Transverse colon (tissue), 3 donors: ENCODE results near the gene GOT2.

Source experiments
- POLR2A ChIP-seq: fragments of 450-650 bp; IDR thresholded peaks from one replicate; pipeline ENCODE4 v1.6.1; 2016; ENCODE audit warnings: antibody characterized with exemption, mild to moderate bottlenecking, moderate library complexity
- POLR2AphosphoS5 ChIP-seq, 3 donors: sonication (generic); formaldehyde crosslinking; IDR thresholded peaks; one replicate each; pipeline ENCODE4 v1.6.1; 2016; ENCODE audit warnings: antibody characterized with exemption in 3 of 3

DNA sequence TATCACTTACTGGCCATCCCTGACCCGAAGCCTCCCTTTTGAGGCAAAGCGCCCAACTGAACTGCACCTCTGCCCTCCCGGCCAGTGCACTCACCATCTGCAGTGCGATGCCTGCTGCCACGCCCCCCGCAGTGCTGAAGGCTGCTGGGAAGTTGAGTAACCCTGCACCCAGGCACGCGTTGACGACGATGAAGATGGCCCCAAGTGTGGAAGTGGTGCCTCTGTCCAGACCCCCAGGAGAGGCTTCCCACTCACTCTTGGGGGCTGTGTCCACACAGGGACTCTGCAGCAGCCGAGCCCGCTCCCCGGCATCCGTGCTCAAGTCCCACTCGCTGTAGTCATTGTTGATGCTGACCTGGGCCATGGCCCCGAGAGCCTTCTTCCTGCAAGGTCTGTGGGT lies 54.4 kb downstream of the GOT2 start:
- no peak for TF ChIP-seq POLR2A
- TF ChIP-seq POLR2AphosphoS5 (IDR thresholded peaks at IDR 0.05) = no peak
